ENCODE measurements around the gene ADAMTS3.

Gene ADAMTS3

GRCh38 chr4:72330381-72330780 is 238.6 kb downstream of the ADAMTS3 start:
- DNase-seq: no peak

- peak; percentile 57 for DNase-seq
These were observed 242.1 kb downstream of the ADAMTS3 start for GRCh38 chr4:72326692-72327632.

- DNase-seq: no peak
These were observed 243.8 kb downstream of the ADAMTS3 start for GRCh38 chr4:72325215-72325614.

GRCh38 chr4:72323227-72323626 is 245.8 kb downstream of the ADAMTS3 start:
- no peak for DNase-seq

- no peak for DNase-seq
These were observed 248.6 kb downstream of the ADAMTS3 start for GRCh38 chr4:72320223-72320948.

- no peak for DNase-seq
These were observed 249.4 kb downstream of the ADAMTS3 start for GRCh38 chr4:72319601-72320021.

- DNase-seq: no peak
These were observed 250.4 kb downstream of the ADAMTS3 start for GRCh38 chr4:72318421-72319170.

GRCh38 chr4:72314869-72315268 is 254.2 kb downstream of the ADAMTS3 start:
- DNase-seq: no peak

- no peak for DNase-seq
These were observed 255.9 kb downstream of the ADAMTS3 start for GRCh38 chr4:72313121-72313520.

GRCh38 chr4:72312032-72312650 is 256.9 kb downstream of the ADAMTS3 start:
- DNase-seq: no peak

GRCh38 chr4:72311291-72311690 is 257.7 kb downstream of the ADAMTS3 start:
- no peak for DNase-seq

GRCh38 chr4:72305620-72306019 is 263.4 kb downstream of the ADAMTS3 start:
- DNase-seq: no peak

GRCh38 chr4:72305080-72305479 is 263.9 kb downstream of the ADAMTS3 start:
- no peak for DNase-seq

GRCh38 chr4:72302981-72303704 is 265.9 kb downstream of the ADAMTS3 start:
- DNase-seq: peak; percentile 19

- DNase-seq: no peak
These were observed 267.3 kb downstream of the ADAMTS3 start for GRCh38 chr4:72301759-72302158.

- DNase-seq: no peak
These were observed 268.9 kb downstream of the ADAMTS3 start for GRCh38 chr4:72300126-72300525.

GRCh38 chr4:72295966-72296557 is 273.0 kb downstream of the ADAMTS3 start:
- peak; percentile 32 for DNase-seq

GRCh38 chr4:72290737-72291136 is 278.3 kb downstream of the ADAMTS3 start:
- DNase-seq: no peak

- DNase-seq: no peak
These were observed 282.1 kb downstream of the ADAMTS3 start for GRCh38 chr4:72286910-72287309.

- DNase-seq: no peak
These were observed 282.8 kb downstream of the ADAMTS3 start for GRCh38 chr4:72286185-72286584.

- no peak for DNase-seq
These were observed 285.7 kb downstream of the ADAMTS3 start for GRCh38 chr4:72283357-72283756.

- DNase-seq: no peak
These were observed 288.8 kb downstream of the ADAMTS3 start for GRCh38 chr4:72280252-72280651.
